Measurements from ENCODE around the gene PRKCH.

Gene PRKCH

DNA sequence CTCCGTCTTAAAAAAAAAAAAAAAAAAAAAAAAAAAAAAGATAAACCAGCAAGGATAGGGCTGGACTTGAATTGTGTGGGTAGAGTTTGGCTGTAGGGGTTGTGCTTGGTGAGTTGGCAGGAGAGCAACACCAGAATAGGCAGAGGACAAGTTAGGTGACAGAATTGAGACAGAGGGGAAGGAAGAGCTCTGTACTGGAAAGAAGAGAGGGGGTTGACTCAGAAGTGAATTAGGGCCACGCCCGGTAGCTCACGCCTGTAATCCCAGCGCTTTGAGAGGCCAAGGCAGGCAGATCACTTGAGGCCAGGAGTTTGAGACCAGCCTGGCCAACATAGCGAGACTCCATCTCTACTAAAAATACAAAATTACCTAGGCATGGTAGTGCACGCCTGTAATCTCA is 34.2 kb upstream of the PRKCH start:
- Histone ChIP-seq H3K4me3 (ENCODE audit: low read depth, low read length) (no peak overlapping the region), H3K9me3 (ENCODE audit: control insufficient read depth, insufficient read depth, low read depth, low read length) (no peaks in the 10 kb centered on the region), H3K27ac (ENCODE audit: extremely low read depth, low read depth, low read length) (no peak overlapping the region), H3K36me3 (ENCODE audit: control insufficient read depth in 2 of 2, insufficient read depth in 1 of 2, low read length in 2 of 2) (no peaks in the 10 kb centered on the region), H3K4me1 (ENCODE audit: control insufficient read depth, insufficient read depth, low read length) (no peaks in the 10 kb centered on the region; the same call in 1 of the 2 replicates)
- CTCF ChIA-PET: interaction anchor here (0.6 to 2.6 kb wide), 6 partner anchors 19 to 1225 kb away, joined by 3 to 19 read pairs (median 3); no protein-coding TSS in a partner anchor
- POLR2A ChIA-PET: no interaction called here
- TF ChIP-seq ZNF549 (tag by site-specific recombination; IDR thresholded peaks at IDR 0.05) (no peak), ZNF426 (tag by site-specific recombination; IDR thresholded peaks at IDR 0.05) (no peak), ZNF658 (tag by site-specific recombination; IDR thresholded peaks at IDR 0.05) (no peak), ZNF223 (tag by site-specific recombination; IDR thresholded peaks at IDR 0.05) (no peak), ZXDB (tag by site-specific recombination; IDR thresholded peaks at IDR 0.05) (no peak)

DNA sequence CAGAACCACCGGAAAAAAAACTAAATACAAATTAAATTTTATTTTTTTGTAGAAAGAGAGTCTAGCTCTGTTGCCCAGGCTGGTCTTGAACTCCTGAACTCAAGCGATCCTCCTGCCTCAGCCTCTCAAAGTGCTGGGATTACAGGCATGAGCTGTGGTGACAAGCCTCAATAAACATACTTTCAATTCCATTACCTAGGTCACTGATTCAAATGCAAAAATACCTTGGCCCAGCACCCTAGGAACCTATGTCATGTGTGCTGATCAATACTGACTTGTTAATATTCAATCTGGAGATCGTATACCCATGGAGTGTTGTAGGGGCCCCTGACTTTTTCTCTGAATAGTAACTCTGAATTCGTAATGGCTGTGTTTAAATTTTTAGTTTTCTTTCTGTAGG is 33.2 kb upstream of the PRKCH start:
- TF ChIP-seq, protein P1, sequence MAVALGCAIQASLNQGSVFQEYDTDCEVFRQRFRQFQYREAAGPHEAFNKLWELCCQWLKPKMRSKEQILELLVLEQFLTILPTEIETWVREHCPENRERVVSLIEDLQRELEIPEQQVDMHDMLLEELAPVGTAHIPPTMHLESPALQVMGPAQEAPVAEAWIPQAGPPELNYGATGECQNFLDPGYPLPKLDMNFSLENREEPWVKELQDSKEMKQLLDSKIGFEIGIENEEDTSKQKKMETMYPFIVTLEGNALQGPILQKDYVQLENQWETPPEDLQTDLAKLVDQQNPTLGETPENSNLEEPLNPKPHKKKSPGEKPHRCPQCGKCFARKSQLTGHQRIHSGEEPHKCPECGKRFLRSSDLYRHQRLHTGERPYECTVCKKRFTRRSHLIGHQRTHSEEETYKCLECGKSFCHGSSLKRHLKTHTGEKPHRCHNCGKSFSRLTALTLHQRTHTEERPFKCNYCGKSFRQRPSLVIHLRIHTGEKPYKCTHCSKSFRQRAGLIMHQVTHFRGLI (tag by site-specific recombination; IDR thresholded peaks at IDR 0.05): no peak
- TF ChIP-seq, protein P2, sequence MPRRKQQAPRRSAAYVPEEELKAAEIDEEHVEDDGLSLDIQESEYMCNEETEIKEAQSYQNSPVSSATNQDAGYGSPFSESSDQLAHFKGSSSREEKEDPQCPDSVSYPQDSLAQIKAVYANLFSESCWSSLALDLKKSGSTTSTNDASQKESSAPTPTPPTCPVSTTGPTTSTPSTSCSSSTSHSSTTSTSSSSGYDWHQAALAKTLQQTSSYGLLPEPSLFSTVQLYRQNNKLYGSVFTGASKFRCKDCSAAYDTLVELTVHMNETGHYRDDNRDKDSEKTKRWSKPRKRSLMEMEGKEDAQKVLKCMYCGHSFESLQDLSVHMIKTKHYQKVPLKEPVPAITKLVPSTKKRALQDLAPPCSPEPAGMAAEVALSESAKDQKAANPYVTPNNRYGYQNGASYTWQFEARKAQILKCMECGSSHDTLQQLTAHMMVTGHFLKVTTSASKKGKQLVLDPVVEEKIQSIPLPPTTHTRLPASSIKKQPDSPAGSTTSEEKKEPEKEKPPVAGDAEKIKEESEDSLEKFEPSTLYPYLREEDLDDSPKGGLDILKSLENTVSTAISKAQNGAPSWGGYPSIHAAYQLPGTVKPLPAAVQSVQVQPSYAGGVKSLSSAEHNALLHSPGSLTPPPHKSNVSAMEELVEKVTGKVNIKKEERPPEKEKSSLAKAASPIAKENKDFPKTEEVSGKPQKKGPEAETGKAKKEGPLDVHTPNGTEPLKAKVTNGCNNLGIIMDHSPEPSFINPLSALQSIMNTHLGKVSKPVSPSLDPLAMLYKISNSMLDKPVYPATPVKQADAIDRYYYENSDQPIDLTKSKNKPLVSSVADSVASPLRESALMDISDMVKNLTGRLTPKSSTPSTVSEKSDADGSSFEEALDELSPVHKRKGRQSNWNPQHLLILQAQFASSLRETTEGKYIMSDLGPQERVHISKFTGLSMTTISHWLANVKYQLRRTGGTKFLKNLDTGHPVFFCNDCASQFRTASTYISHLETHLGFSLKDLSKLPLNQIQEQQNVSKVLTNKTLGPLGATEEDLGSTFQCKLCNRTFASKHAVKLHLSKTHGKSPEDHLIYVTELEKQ (tag by site-specific recombination; IDR thresholded peaks at IDR 0.05; ENCODE audit: borderline replicate concordance): no peak
- no peak for TF ChIP-seq KLF9 (tag by site-specific recombination; IDR thresholded peaks at IDR 0.05; ENCODE audit: low read depth)
- TF ChIP-seq, protein P3, sequence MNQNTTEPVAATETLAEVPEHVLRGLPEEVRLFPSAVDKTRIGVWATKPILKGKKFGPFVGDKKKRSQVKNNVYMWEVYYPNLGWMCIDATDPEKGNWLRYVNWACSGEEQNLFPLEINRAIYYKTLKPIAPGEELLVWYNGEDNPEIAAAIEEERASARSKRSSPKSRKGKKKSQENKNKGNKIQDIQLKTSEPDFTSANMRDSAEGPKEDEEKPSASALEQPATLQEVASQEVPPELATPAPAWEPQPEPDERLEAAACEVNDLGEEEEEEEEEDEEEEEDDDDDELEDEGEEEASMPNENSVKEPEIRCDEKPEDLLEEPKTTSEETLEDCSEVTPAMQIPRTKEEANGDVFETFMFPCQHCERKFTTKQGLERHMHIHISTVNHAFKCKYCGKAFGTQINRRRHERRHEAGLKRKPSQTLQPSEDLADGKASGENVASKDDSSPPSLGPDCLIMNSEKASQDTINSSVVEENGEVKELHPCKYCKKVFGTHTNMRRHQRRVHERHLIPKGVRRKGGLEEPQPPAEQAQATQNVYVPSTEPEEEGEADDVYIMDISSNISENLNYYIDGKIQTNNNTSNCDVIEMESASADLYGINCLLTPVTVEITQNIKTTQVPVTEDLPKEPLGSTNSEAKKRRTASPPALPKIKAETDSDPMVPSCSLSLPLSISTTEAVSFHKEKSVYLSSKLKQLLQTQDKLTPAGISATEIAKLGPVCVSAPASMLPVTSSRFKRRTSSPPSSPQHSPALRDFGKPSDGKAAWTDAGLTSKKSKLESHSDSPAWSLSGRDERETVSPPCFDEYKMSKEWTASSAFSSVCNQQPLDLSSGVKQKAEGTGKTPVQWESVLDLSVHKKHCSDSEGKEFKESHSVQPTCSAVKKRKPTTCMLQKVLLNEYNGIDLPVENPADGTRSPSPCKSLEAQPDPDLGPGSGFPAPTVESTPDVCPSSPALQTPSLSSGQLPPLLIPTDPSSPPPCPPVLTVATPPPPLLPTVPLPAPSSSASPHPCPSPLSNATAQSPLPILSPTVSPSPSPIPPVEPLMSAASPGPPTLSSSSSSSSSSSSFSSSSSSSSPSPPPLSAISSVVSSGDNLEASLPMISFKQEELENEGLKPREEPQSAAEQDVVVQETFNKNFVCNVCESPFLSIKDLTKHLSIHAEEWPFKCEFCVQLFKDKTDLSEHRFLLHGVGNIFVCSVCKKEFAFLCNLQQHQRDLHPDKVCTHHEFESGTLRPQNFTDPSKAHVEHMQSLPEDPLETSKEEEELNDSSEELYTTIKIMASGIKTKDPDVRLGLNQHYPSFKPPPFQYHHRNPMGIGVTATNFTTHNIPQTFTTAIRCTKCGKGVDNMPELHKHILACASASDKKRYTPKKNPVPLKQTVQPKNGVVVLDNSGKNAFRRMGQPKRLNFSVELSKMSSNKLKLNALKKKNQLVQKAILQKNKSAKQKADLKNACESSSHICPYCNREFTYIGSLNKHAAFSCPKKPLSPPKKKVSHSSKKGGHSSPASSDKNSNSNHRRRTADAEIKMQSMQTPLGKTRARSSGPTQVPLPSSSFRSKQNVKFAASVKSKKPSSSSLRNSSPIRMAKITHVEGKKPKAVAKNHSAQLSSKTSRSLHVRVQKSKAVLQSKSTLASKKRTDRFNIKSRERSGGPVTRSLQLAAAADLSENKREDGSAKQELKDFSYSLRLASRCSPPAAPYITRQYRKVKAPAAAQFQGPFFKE (tag by site-specific recombination; IDR thresholded peaks at IDR 0.05; ENCODE audit: borderline replicate concordance): no peak
- no peak for TF ChIP-seq ZEB2 (tag by site-specific recombination; IDR thresholded peaks at IDR 0.05)
- no peak for TF ChIP-seq ZBTB7A (tag by site-specific recombination; IDR thresholded peaks at IDR 0.05; ENCODE audit: low read depth)
- no peak for TF ChIP-seq ZNF571 (tag by site-specific recombination; IDR thresholded peaks at IDR 0.05)
- TF ChIP-seq ZNF629 (tag by site-specific recombination; IDR thresholded peaks at IDR 0.05): no peak
- no peak for TF ChIP-seq ZNF701 (tag by site-specific recombination; IDR thresholded peaks at IDR 0.05)
- TF ChIP-seq ZNF16 (tag by site-specific recombination; IDR thresholded peaks at IDR 0.05; ENCODE audit: low read depth): no peak
- TF ChIP-seq, protein P4, sequence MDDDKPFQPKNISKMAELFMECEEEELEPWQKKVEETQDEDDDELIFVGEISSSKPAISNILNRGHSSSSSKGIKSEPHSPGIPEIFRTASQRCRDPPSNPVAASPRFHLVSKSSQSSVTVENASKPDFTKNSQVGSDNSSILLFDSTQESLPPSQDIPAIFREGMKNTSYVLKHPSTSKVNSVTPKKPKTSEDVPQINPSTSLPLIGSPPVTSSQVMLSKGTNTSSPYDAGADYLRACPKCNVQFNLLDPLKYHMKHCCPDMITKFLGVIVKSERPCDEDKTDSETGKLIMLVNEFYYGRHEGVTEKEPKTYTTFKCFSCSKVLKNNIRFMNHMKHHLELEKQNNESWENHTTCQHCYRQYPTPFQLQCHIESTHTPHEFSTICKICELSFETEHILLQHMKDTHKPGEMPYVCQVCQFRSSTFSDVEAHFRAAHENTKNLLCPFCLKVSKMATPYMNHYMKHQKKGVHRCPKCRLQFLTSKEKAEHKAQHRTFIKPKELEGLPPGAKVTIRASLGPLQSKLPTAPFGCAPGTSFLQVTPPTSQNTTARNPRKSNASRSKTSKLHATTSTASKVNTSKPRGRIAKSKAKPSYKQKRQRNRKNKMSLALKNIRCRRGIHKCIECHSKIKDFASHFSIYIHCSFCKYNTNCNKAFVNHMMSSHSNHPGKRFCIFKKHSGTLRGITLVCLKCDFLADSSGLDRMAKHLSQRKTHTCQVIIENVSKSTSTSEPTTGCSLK (tag by site-specific recombination; IDR thresholded peaks at IDR 0.05): no peak
- TF ChIP-seq ZNF202 (tag by site-specific recombination; IDR thresholded peaks at IDR 0.05; ENCODE audit: borderline replicate concordance): no peak
- TF ChIP-seq KLF7 (tag by site-specific recombination; IDR thresholded peaks at IDR 0.05; ENCODE audit: borderline replicate concordance): no peak
- TF ChIP-seq ZFP37 (tag by site-specific recombination; IDR thresholded peaks at IDR 0.05): no peak
- TF ChIP-seq KLF10 (tag by site-specific recombination; IDR thresholded peaks at IDR 0.05): no peak
- Histone ChIP-seq H3K4me3 (ENCODE audit: low read depth, low read length) (no peak overlapping the region), H3K27ac (ENCODE audit: extremely low read depth, low read depth, low read length) (no peak overlapping the region), H3K4me1 (ENCODE audit: control insufficient read depth, insufficient read depth, low read length) (no peaks in the 10 kb centered on the region; the same call in 1 of the 2 replicates), H3K36me3 (ENCODE audit: control insufficient read depth in 2 of 2, insufficient read depth in 1 of 2, low read length in 2 of 2) (no peaks in the 10 kb centered on the region), H3K9me3 (ENCODE audit: control insufficient read depth, insufficient read depth, low read depth, low read length) (no peaks in the 10 kb centered on the region)
- ChIA-PET POLR2A (no interaction called here), CTCF (interaction anchor here (0.6 to 0.8 kb wide), 3 partner anchors 8 to 939 kb away, joined by 3 read pairs; no protein-coding TSS in a partner anchor)
